SU-DHL-6 (cell line): Measurements from ENCODE around the gene ARHGAP21.

Experiments
- CTCF ChIP-seq: fragments of 200-600 bp; sonication (generic); IDR thresholded peaks from one replicate; pipeline ENCODE4 v1.5.1; 2017; ENCODE audit warnings: antibody characterized with exemption, mild to moderate bottlenecking, low read length, moderate library complexity; ENCODE audit not compliant: insufficient read depth, poor library complexity, severe bottlenecking
- EZH2phosphoT487 ChIP-seq: fragments of 200-600 bp; sonication (generic), shearing (Covaris generic); conservative IDR thresholded peaks from 2 replicates; pipeline ENCODE4 v1.6.1; 2018; ENCODE audit warnings: mild to moderate bottlenecking, antibody characterized with exemption, low read length, moderate library complexity, mixed read lengths

- no peak for TF ChIP-seq CTCF
- no peak for TF ChIP-seq EZH2phosphoT487
Observed at GRCh38 chr10:24618401-24618800, 105.3 kb downstream of the ARHGAP21 start.
